Activated naive CD8-positive, alpha-beta T cell treated with anti-CD3 and anti-CD28 coated beads, Interleukin-2, amount 10 ng/mL, durations not matched to agents 7 days and 5 days (primary cell): ENCODE data around the gene BLNK. TPM values are rescaled to one million over a fixed set of nuclear protein-coding genes. Genes with fewer than 3 reads are reported as not detected.

Experiments
- ATAC-seq: fragments of 150-1000 bp; cut with Tn5 transposase; one replicate; pipeline ENCODE4 v1.10.0; 2021; ENCODE audit warnings: low read depth, moderate library complexity
- POLR2A ChIA-PET: fragments of 350-600 bp; sonication (Branson Sonifier 250); formaldehyde crosslinking; loops from one replicate; lab custom pipeline; 2021; ENCODE audit warnings: antibody characterized with exemption; lab: Charles Lee
- DNase-seq: peaks from one replicate; pipeline ENCODE4 v3.0.0; 2021
- H3K27ac Mint-ChIP-seq: one replicate; pipeline ENCODE4 v1.8.0; 2022; ENCODE audit warnings: mild to moderate bottlenecking, mixed read lengths
- H3K27me3 Mint-ChIP-seq: one replicate; pipeline ENCODE4 v1.8.0; 2022; ENCODE audit warnings: mild to moderate bottlenecking, moderate library complexity, mixed read lengths
- H3K36me3 Mint-ChIP-seq: one replicate; pipeline ENCODE4 v1.8.0; 2021; ENCODE audit warnings: mild to moderate bottlenecking, mixed read lengths
- H3K4me1 Mint-ChIP-seq: one replicate; pipeline ENCODE4 v1.8.0; 2021; ENCODE audit warnings: mixed read lengths
- H3K4me3 Mint-ChIP-seq: one replicate; pipeline ENCODE4 v1.8.0; 2022; ENCODE audit warnings: mild to moderate bottlenecking, moderate library complexity, mixed read lengths
- H3K9me3 Mint-ChIP-seq: one replicate; pipeline ENCODE4 v1.8.0; 2021; ENCODE audit warnings: mixed read lengths
- total RNA-seq, 2 experiments: library from RNA; stranded (reverse); gene quantifications; one replicate each; pipeline ENCODE4 v1.2.3, GENCODE V29; 2021

BLNK gene
- total RNA-seq, 2 experiments from 2014 or later: 0.43 to 0.44 TPM

DNA sequence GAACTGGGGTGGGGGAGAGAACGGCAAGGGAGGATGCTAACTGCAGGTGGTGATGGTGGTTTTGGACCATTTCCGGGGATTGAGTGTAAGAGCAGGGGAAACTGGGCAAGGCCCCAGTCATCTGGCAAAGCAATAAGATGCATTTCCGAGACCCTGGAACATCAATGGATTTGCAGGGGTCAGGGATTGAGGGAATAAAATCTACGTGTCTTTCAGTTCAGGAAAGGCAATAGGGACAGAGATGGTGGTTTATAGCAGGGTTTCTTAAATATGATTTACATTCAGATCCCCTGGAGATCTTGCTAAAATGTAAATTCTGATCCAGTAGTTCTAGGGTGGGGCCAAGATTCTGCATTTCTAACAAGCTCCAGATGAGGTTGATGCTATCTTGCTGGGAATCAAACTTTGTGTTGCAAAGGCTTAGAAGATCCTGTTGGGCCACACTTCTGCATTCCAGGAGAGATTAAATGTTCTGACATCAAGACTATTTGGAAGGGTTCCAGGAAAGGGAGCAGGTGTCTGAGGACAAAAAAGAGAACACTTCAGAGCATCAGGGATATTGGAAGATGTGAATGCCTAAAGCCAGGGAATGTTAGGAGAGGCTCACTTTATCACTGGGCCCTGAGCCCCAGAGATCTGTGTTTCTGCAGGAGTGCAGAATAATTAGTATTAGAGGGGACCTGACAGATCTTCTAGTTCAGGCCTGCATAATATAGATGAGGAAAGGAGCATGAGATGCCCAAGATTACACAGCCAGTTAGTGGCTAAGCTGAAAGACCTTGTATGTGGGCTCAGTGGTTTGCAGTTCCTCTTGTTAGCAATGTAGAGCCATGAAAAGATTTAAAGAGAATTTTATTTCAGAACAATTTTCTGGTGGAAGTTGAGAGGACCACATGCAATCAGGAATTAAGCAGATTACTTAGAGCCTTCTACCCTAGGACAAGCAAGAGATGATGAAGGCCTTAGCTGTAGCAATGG is 32.4 kb downstream of the BLNK start:
- POLR2A ChIA-PET: no interaction called here
- no peak for DNase-seq
- H3K36me3 Mint-ChIP-seq: no peaks in the 10 kb centered on the region
- peaks cover 8% of the 10 kb centered on the region for H3K4me1 Mint-ChIP-seq
- H3K9me3 Mint-ChIP-seq: no peaks in the 10 kb centered on the region
- H3K27me3 Mint-ChIP-seq: no peaks in the 10 kb centered on the region
- no peak for ATAC-seq
- no peak overlapping the region for H3K27ac Mint-ChIP-seq
- no peak overlapping the region for H3K4me3 Mint-ChIP-seq

- H3K4me3 Mint-ChIP-seq: no peak overlapping the region
- no peaks in the 10 kb centered on the region for H3K36me3 Mint-ChIP-seq
- no peak for ATAC-seq
- H3K27ac Mint-ChIP-seq: no peak overlapping the region
- no peaks in the 10 kb centered on the region for H3K27me3 Mint-ChIP-seq
- H3K4me1 Mint-ChIP-seq: peaks cover 8% of the 10 kb centered on the region
- no peaks in the 10 kb centered on the region for H3K9me3 Mint-ChIP-seq
- POLR2A ChIA-PET: no interaction called here
- no peak for DNase-seq
Observed at GRCh38 chr10:96236876-96237275, 34.5 kb downstream of the BLNK start.

GRCh38 chr10:96236090-96236478 is 35.3 kb downstream of the BLNK start:
- Mint-ChIP-seq H3K4me1 (peaks cover 8% of the 10 kb centered on the region), H3K36me3 (no peaks in the 10 kb centered on the region), H3K9me3 (no peaks in the 10 kb centered on the region), H3K27ac (no peak overlapping the region), H3K4me3 (no peak overlapping the region), H3K27me3 (no peaks in the 10 kb centered on the region)
- POLR2A ChIA-PET: no interaction called here
- ATAC-seq (no peak), DNase-seq (no peak)

GRCh38 chr10:96235326-96236089 is 35.9 kb downstream of the BLNK start:
- no peaks in the 10 kb centered on the region for H3K36me3 Mint-ChIP-seq
- DNase-seq: no peak
- no peaks in the 10 kb centered on the region for H3K9me3 Mint-ChIP-seq
- peaks cover 8% of the 10 kb centered on the region for H3K4me1 Mint-ChIP-seq
- H3K27ac Mint-ChIP-seq: no peak overlapping the region
- no peaks in the 10 kb centered on the region for H3K27me3 Mint-ChIP-seq
- no peak overlapping the region for H3K4me3 Mint-ChIP-seq
- POLR2A ChIA-PET: no interaction called here
- ATAC-seq: no peak

DNA sequence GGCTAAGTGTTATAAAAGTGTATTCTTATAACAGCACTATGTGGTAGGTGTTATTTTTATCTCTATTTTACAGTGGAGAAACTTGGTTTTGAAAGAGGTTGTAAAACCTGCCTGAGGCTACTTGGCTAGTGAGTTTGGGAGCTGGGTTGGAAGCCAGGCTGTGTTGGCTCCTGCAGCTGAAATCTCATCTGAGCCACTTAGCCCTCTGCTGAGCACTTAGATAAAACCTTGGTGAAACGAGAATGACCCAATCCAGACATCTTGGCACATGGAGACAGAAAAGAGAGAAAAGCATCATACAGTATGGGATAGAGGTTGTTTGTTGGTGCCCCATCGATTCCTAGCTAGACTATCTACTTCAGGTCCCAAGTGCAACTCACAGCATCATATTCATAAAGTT is 37.4 kb downstream of the BLNK start:
- no peak overlapping the region for H3K27ac Mint-ChIP-seq
- no peak for ATAC-seq
- POLR2A ChIA-PET: no interaction called here
- H3K27me3 Mint-ChIP-seq: no peaks in the 10 kb centered on the region
- H3K9me3 Mint-ChIP-seq: no peaks in the 10 kb centered on the region
- no peak for DNase-seq
- no peak overlapping the region for H3K4me3 Mint-ChIP-seq
- peaks cover 5% of the 10 kb centered on the region for H3K4me1 Mint-ChIP-seq
- no peaks in the 10 kb centered on the region for H3K36me3 Mint-ChIP-seq

DNA sequence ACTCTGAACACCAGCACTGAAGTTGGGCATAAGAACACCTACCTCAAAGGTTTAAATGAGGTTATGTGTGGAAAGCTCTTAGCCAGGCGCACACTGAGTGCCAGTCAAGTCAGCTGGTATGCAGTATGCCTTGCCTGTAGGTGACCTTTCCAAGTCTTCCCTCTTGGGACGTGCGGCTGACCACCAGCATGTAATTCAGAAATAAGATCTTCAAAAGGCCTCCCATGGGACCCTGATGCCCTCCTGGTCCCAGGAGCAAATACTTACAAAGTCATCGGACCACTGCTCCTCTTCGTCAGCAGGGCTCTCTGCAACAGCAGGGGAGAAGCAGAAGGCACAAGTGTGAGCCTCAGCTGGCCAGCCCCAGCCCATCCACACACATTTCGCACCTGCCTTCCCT is 40.8 kb downstream of the BLNK start:
- DNase-seq (no peak), ATAC-seq (no peak)
- no peaks in the 10 kb centered on the region for H3K9me3 Mint-ChIP-seq
- H3K27ac Mint-ChIP-seq: no peak overlapping the region
- POLR2A ChIA-PET: no interaction called here
- no peaks in the 10 kb centered on the region for H3K36me3 Mint-ChIP-seq
- H3K27me3 Mint-ChIP-seq: no peaks in the 10 kb centered on the region
- peaks cover 2% of the 10 kb centered on the region for H3K4me1 Mint-ChIP-seq
- H3K4me3 Mint-ChIP-seq: no peak overlapping the region

GRCh38 chr10:96229568-96230030 is 41.8 kb downstream of the BLNK start:
- Mint-ChIP-seq H3K4me3 (no peak overlapping the region), H3K36me3 (no peaks in the 10 kb centered on the region), H3K27me3 (no peaks in the 10 kb centered on the region), H3K4me1 (peaks cover 2% of the 10 kb centered on the region), H3K27ac (peak overlapping the region; percentile 11), H3K9me3 (no peaks in the 10 kb centered on the region)
- peak; percentile 78 for DNase-seq
- ATAC-seq: peak; percentile 74
- POLR2A ChIA-PET: interaction anchor here (0.5 to 0.7 kb wide), 2 partner anchors 59 to 153 kb away, joined by 3 to 7 read pairs; no protein-coding TSS in a partner anchor

- no peak for DNase-seq
- Mint-ChIP-seq H3K4me1 (peaks cover 2% of the 10 kb centered on the region), H3K36me3 (no peaks in the 10 kb centered on the region), H3K27me3 (no peaks in the 10 kb centered on the region), H3K4me3 (no peak overlapping the region), H3K27ac (no peak overlapping the region), H3K9me3 (no peaks in the 10 kb centered on the region)
- POLR2A ChIA-PET: interaction anchor here (0.7 kb wide), 1 partner anchor 152 kb away, joined by 3 read pairs; no protein-coding TSS in a partner anchor
- ATAC-seq: no peak
Observed at GRCh38 chr10:96228408-96228994, 42.9 kb downstream of the BLNK start.

- Mint-ChIP-seq H3K9me3 (no peaks in the 10 kb centered on the region), H3K4me3 (no peak overlapping the region), H3K4me1 (peaks cover 2% of the 10 kb centered on the region), H3K27me3 (no peaks in the 10 kb centered on the region), H3K36me3 (no peaks in the 10 kb centered on the region), H3K27ac (no peak overlapping the region)
- DNase-seq (no peak), ATAC-seq (no peak)
- POLR2A ChIA-PET: no interaction called here
Observed at GRCh38 chr10:96227206-96227605, 44.2 kb downstream of the BLNK start.

DNA sequence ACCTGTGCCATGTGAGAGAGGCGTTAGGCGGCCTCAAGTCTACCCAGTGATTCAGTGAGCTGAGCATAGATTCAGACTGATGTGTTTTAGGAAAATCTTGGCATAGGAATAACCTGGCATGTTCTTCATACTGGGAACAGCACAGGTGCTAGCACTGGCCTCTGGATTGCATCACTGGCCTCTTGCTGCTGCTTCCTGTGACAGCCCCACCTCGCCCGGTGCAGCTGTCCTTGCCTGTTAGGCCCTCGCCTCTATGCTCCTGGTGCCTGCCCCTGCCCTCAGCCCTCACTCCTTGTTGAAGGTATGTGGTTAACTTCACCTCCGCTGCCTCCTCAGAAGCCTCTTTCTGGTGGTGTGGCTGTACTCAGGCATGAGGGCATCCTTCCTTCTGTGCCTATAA is 46.2 kb downstream of the BLNK start:
- POLR2A ChIA-PET: no interaction called here
- H3K27me3 Mint-ChIP-seq: peaks cover 8% of the 10 kb centered on the region
- ATAC-seq (no peak), DNase-seq (no peak)
- H3K36me3 Mint-ChIP-seq: no peaks in the 10 kb centered on the region
- H3K27ac Mint-ChIP-seq: no peak overlapping the region
- H3K4me3 Mint-ChIP-seq: no peak overlapping the region
- peaks cover 2% of the 10 kb centered on the region for H3K4me1 Mint-ChIP-seq
- no peaks in the 10 kb centered on the region for H3K9me3 Mint-ChIP-seq

DNA sequence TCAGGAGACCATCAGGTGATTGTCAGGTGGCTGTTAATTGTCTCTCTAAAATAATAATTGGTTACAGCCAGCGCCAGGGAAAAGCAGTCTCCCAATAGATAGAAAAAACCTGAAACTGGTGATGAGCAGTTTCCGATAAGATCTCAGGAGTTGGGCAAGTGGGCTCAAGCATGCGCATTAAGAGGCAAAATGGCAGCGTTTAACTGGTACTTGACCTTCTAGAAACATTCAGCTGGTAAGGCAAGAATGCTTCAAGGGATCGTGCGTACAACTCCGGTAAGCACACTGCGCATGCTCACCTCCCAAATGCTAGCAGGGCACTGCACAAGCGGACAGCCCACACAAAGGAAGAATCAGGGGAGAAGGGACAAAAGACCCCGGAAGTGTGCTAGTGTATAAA is 48.5 kb downstream of the BLNK start:
- DNase-seq (no peak), ATAC-seq (no peak)
- no peaks in the 10 kb centered on the region for H3K4me1 Mint-ChIP-seq
- no peak overlapping the region for H3K27ac Mint-ChIP-seq
- H3K9me3 Mint-ChIP-seq: no peaks in the 10 kb centered on the region
- H3K36me3 Mint-ChIP-seq: no peaks in the 10 kb centered on the region
- H3K27me3 Mint-ChIP-seq: peaks cover 19% of the 10 kb centered on the region
- POLR2A ChIA-PET: no interaction called here
- H3K4me3 Mint-ChIP-seq: no peak overlapping the region

GRCh38 chr10:96222441-96222840 is 48.9 kb downstream of the BLNK start:
- no peak overlapping the region for H3K27ac Mint-ChIP-seq
- POLR2A ChIA-PET: no interaction called here
- no peak overlapping the region for H3K4me3 Mint-ChIP-seq
- peaks cover 23% of the 10 kb centered on the region for H3K27me3 Mint-ChIP-seq
- no peaks in the 10 kb centered on the region for H3K9me3 Mint-ChIP-seq
- no peaks in the 10 kb centered on the region for H3K4me1 Mint-ChIP-seq
- DNase-seq (no peak), ATAC-seq (no peak)
- H3K36me3 Mint-ChIP-seq: no peaks in the 10 kb centered on the region

GRCh38 chr10:96218826-96219225 is 52.5 kb downstream of the BLNK start:
- POLR2A ChIA-PET: no interaction called here

More at GRCh38 chr10:96218826-96219225, 52.5 kb downstream of the BLNK start:
- Mint-ChIP-seq H3K27ac (no peak overlapping the region), H3K27me3 (peaks cover 23% of the 10 kb centered on the region), H3K36me3 (no peaks in the 10 kb centered on the region), H3K9me3 (no peaks in the 10 kb centered on the region), H3K4me3 (no peak overlapping the region), H3K4me1 (no peaks in the 10 kb centered on the region)
- ATAC-seq (no peak), DNase-seq (no peak)
